ENCODE data around the gene ZNF581. TPM values are rescaled to one million over a fixed set of nuclear protein-coding genes. Genes with fewer than 3 reads are reported as not detected.

ZNF581 gene
- total RNA-seq, 1 experiment from 2014 or later: 39.0 TPM

- H3K4me1 ChIP-seq (ENCODE audit: control insufficient read depth, insufficient read depth, low read length): peaks cover 31% of the 10 kb centered on the region
- no TSS peak for BruUV-seq (replicated peaks)
- H3K9me3 ChIP-seq (ENCODE audit: control insufficient read depth, insufficient read depth, low read depth, low read length): no peaks in the 10 kb centered on the region
- H3K4me3 ChIP-seq (ENCODE audit: low read depth in 2 of 2, low read length in 2 of 2): peak overlapping the region; percentile 72 to 85
- H3K27me3 ChIP-seq (ENCODE audit: control insufficient read depth, insufficient read depth, low read length): no peaks in the 10 kb centered on the region
- peak overlapping the region; percentile 99 for H3K27ac ChIP-seq (ENCODE audit: low read length)
- in situ Hi-C loops (cut with HindIII; ENCODE audit: low pct_unique_long_range_greater_than_20kb, low sequenced_read_pairs): no loop called here
- no peak for DNase-seq (ENCODE audit: low read depth, low spot score)
- no peak for ATAC-seq
- H3K36me3 ChIP-seq (ENCODE audit: control insufficient read depth, insufficient read depth, low read length): peaks cover 16% of the 10 kb centered on the region
- TF ChIP-seq CTCF (IDR thresholded peaks at IDR 0.05): no peak
- TF ChIP-seq REST (IDR thresholded peaks at IDR 0.05; ENCODE audit: insufficient read depth in 1 of 2, low read depth in 2 of 2, low read length in 1 of 2): no peak
- no peak; the same call in 1 of the 2 replicates for TF ChIP-seq POLR2AphosphoS5 (IDR thresholded peaks at IDR 0.05; ENCODE audit: low read depth, low read length)
- TF ChIP-seq TCF7L2 (IDR thresholded peaks at IDR 0.05; ENCODE audit: low read depth, low read length): no peak; the same call in 1 of the 2 replicates
- no peak for TF ChIP-seq SIN3A (IDR thresholded peaks at IDR 0.05; ENCODE audit: borderline replicate concordance, insufficient read depth, low read depth, low read length)
- intact Hi-C loops (cut with micrococcal nuclease; ENCODE audit: unreplicated experiment): no loop called here
- ChIA-PET POLR2A (no interaction called here), CTCF (no interaction called here)
Measured at GRCh38 chr19:55655648-55656040, 12.2 kb downstream of the ZNF581 start.

- peak overlapping the region; percentile 99 for H3K27ac ChIP-seq (ENCODE audit: low read length)
- intact Hi-C loops (cut with micrococcal nuclease; ENCODE audit: unreplicated experiment): no loop called here
- POLR2A ChIA-PET: interaction anchor here (0.7 to 0.8 kb wide), 2 partner anchors 11 to 13 kb away, joined by 3 to 4 read pairs; no protein-coding TSS in a partner anchor
Measured at GRCh38 chr19:55656552-55656951, 13.1 kb downstream of the ZNF581 start.

More at GRCh38 chr19:55656552-55656951, 13.1 kb downstream of the ZNF581 start:
- H3K27me3 ChIP-seq (ENCODE audit: control insufficient read depth, insufficient read depth, low read length): no peaks in the 10 kb centered on the region
- H3K9me3 ChIP-seq (ENCODE audit: control insufficient read depth, insufficient read depth, low read depth, low read length): no peaks in the 10 kb centered on the region
- ATAC-seq (no peak), DNase-seq (ENCODE audit: low read depth, low spot score) (no peak)
- H3K36me3 ChIP-seq (ENCODE audit: control insufficient read depth, insufficient read depth, low read length): peaks cover 23% of the 10 kb centered on the region
- in situ Hi-C loops (cut with HindIII; ENCODE audit: low pct_unique_long_range_greater_than_20kb, low sequenced_read_pairs): no loop called here
- H3K4me3 ChIP-seq (ENCODE audit: low read depth in 2 of 2, low read length in 2 of 2): peak overlapping the region; percentile 72 to 85
- CTCF ChIA-PET: interaction anchor here (0.6 kb wide), 1 partner anchor 12 kb away, joined by 10 read pairs; no protein-coding TSS in a partner anchor
- BruUV-seq (replicated peaks): no TSS peak
- H3K4me1 ChIP-seq (ENCODE audit: control insufficient read depth, insufficient read depth, low read length): peaks cover 36% of the 10 kb centered on the region
- TF ChIP-seq POLR2AphosphoS5 (IDR thresholded peaks at IDR 0.05; ENCODE audit: low read depth, low read length) (no peak), SIN3A (IDR thresholded peaks at IDR 0.05; ENCODE audit: borderline replicate concordance, insufficient read depth, low read depth, low read length) (no peak), TCF7L2 (IDR thresholded peaks at IDR 0.05; ENCODE audit: low read depth, low read length) (no peak), CTCF (IDR thresholded peaks at IDR 0.05) (no peak), REST (IDR thresholded peaks at IDR 0.05; ENCODE audit: insufficient read depth in 1 of 2, low read depth in 2 of 2, low read length in 1 of 2) (no peak)
